ENCODE results near the gene FAM180A.

FAM180A gene

GRCh38 chr7:135736586-135737305 is 11.9 kb downstream of the FAM180A start:
- DNase-seq = no peak

GRCh38 chr7:135734343-135734689 is 14.3 kb downstream of the FAM180A start:
- DNase-seq = no peak

- no peak for DNase-seq
Observed at GRCh38 chr7:135733603-135734342, 14.8 kb downstream of the FAM180A start.

- no peak for DNase-seq
Observed at GRCh38 chr7:135731131-135731530, 17.5 kb downstream of the FAM180A start.

- DNase-seq = no peak
Observed at GRCh38 chr7:135729230-135729629, 19.4 kb downstream of the FAM180A start.

GRCh38 chr7:135728136-135728669 is 20.4 kb downstream of the FAM180A start, which contains the start of gene SLC13A4:
TSS of gene SLC13A4 (minus strand) at chr7:135728186. CDS start at chr7:135727496, 690 bp downstream.
- DNase-seq = no peak

GRCh38 chr7:135726911-135727673 is 21.5 kb downstream of the FAM180A start:
- DNase-seq = no peak

GRCh38 chr7:135726276-135726788 is 22.3 kb downstream of the FAM180A start:
- no peak for DNase-seq

GRCh38 chr7:135723411-135723810 is 25.2 kb downstream of the FAM180A start:
- DNase-seq = no peak

- no peak for DNase-seq
Observed at GRCh38 chr7:135721198-135721820, 27.3 kb downstream of the FAM180A start.

- no peak for DNase-seq
Observed at GRCh38 chr7:135719688-135720087, 28.9 kb downstream of the FAM180A start.

- no peak for DNase-seq
Observed at GRCh38 chr7:135718794-135719437, 29.7 kb downstream of the FAM180A start.

- DNase-seq = no peak
Observed at GRCh38 chr7:135718219-135718618, 30.4 kb downstream of the FAM180A start.

GRCh38 chr7:135717693-135718092 is 30.9 kb downstream of the FAM180A start:
- DNase-seq = no peak

- no peak for DNase-seq
Observed at GRCh38 chr7:135716677-135717238, 31.9 kb downstream of the FAM180A start.

GRCh38 chr7:135715673-135716072 is 32.9 kb downstream of the FAM180A start:
- DNase-seq = no peak

- DNase-seq = no peak
Observed at GRCh38 chr7:135715055-135715522, 33.5 kb downstream of the FAM180A start.

GRCh38 chr7:135714534-135715009 is 34.0 kb downstream of the FAM180A start:
- no peak for DNase-seq

- DNase-seq = no peak
Observed at GRCh38 chr7:135713836-135714470, 34.7 kb downstream of the FAM180A start.

- DNase-seq = no peak
Observed at GRCh38 chr7:135712796-135713195, 35.8 kb downstream of the FAM180A start.
